Loucy (cell line): ENCODE results near the gene FAM89B.

Experiments
- H2AFZ ChIP-seq: fragments of 200-600 bp; sonication (generic); 2 replicates; pipeline ENCODE4 v1.6.0; 2016; ENCODE audit warnings: antibody characterized with exemption, mild to moderate bottlenecking, low read length, moderate library complexity
- H3F3A ChIP-seq: fragments of 200-600 bp; 2 replicates; pipeline ENCODE4 v1.6.0; 2016; ENCODE audit warnings: antibody characterized with exemption, low read depth, mild to moderate bottlenecking
- H3K27me3 ChIP-seq: fragments of 200-600 bp; sonication (generic); 2 replicates; pipeline ENCODE4 v1.6.1; 2014; ENCODE audit warnings: low read length, mild to moderate bottlenecking; ENCODE audit not compliant: insufficient read depth, poor library complexity, severe bottlenecking
- H3K36me3 ChIP-seq: fragments of 200-600 bp; sonication (generic); 2 replicates; pipeline ENCODE4 v1.6.1; 2016; ENCODE audit warnings: low read length; ENCODE audit not compliant: insufficient read depth
- H3K4me1 ChIP-seq: fragments of 200-600 bp; sonication (generic); 2 replicates; pipeline ENCODE4 v1.5.1; 2014; ENCODE audit warnings: low read length, mild to moderate bottlenecking; ENCODE audit not compliant: insufficient read depth, poor library complexity, severe bottlenecking
- H3K4me2 ChIP-seq: fragments of 200-600 bp; sonication (generic); 2 replicates; pipeline ENCODE4 v1.6.0; 2014; ENCODE audit warnings: antibody characterized with exemption, low read length, low read depth, mild to moderate bottlenecking; ENCODE audit not compliant: poor library complexity, severe bottlenecking
- H3K4me3 ChIP-seq: fragments of 200-600 bp; sonication (generic); 2 replicates; pipeline ENCODE4 v1.5.1; 2014; ENCODE audit warnings: low read length, mild to moderate bottlenecking, mixed read lengths; ENCODE audit not compliant: poor library complexity, severe bottlenecking
- H3K79me2 ChIP-seq: fragments of 200-600 bp; sonication (generic); 2 replicates; pipeline ENCODE4 v1.6.1; 2014; ENCODE audit warnings: low read length; ENCODE audit not compliant: insufficient read depth
- H3K9ac ChIP-seq: fragments of 200-600 bp; sonication (generic); 2 replicates; pipeline ENCODE4 v1.6.0; 2014; ENCODE audit warnings: mild to moderate bottlenecking, low read depth, low read length, moderate library complexity; ENCODE audit not compliant: poor library complexity, severe bottlenecking
- H3K9me2 ChIP-seq: fragments of 200-600 bp; sonication (generic); replicated peaks from 2 replicates; pipeline ENCODE4 v1.6.1; 2016; ENCODE audit warnings: low read depth, low read length, mixed read lengths
- H3K9me3 ChIP-seq: fragments of 200-600 bp; sonication (generic); 2 replicates; pipeline ENCODE4 v1.6.1; 2014; ENCODE audit warnings: mild to moderate bottlenecking, antibody characterized with exemption, low read length, low read depth; ENCODE audit not compliant: insufficient read depth
- H4K20me1 ChIP-seq: fragments of 200-600 bp; sonication (generic); 2 replicates; pipeline ENCODE4 v1.6.0; 2014; ENCODE audit warnings: antibody characterized with exemption, low read length, mild to moderate bottlenecking; ENCODE audit not compliant: insufficient read depth, poor library complexity, severe bottlenecking
- EZH2phosphoT487 ChIP-seq: fragments of 200-600 bp; IDR thresholded peaks from 2 replicates; pipeline ENCODE4 v1.6.1; 2018; ENCODE audit warnings: antibody characterized with exemption, mild to moderate bottlenecking, moderate library complexity, borderline replicate concordance
- TF ChIP-seq, protein P1 (sequence below): fragments of 200-600 bp; sonication (generic); conservative IDR thresholded peaks from 2 replicates; pipeline ENCODE4 v1.5.1; 2014; ENCODE audit warnings: mild to moderate bottlenecking, antibody characterized with exemption, low read length

The FAM89B gene

GRCh38 chr11:65622011-65622410 lies 49.7 kb downstream of the FAM89B start:
- Histone ChIP-seq H3K9me3 (no peaks in the 10 kb centered on the region), H4K20me1 (peaks cover 20% of the 10 kb centered on the region), H3K27me3 (no peaks in the 10 kb centered on the region), H2AFZ (no peak overlapping the region), H3K4me3 (no peak overlapping the region), H3K9me2 (no peaks in the 10 kb centered on the region), H3K4me2 (no peak overlapping the region), H3K79me2 (peaks cover 39% of the 10 kb centered on the region), H3K4me1 (peaks cover 4% of the 10 kb centered on the region), H3K9ac (no peak overlapping the region), H3F3A (no peaks in the 10 kb centered on the region), H3K36me3 (peaks cover 53% of the 10 kb centered on the region; the same call in 1 of the 2 replicates)
- TF ChIP-seq, protein P1, sequence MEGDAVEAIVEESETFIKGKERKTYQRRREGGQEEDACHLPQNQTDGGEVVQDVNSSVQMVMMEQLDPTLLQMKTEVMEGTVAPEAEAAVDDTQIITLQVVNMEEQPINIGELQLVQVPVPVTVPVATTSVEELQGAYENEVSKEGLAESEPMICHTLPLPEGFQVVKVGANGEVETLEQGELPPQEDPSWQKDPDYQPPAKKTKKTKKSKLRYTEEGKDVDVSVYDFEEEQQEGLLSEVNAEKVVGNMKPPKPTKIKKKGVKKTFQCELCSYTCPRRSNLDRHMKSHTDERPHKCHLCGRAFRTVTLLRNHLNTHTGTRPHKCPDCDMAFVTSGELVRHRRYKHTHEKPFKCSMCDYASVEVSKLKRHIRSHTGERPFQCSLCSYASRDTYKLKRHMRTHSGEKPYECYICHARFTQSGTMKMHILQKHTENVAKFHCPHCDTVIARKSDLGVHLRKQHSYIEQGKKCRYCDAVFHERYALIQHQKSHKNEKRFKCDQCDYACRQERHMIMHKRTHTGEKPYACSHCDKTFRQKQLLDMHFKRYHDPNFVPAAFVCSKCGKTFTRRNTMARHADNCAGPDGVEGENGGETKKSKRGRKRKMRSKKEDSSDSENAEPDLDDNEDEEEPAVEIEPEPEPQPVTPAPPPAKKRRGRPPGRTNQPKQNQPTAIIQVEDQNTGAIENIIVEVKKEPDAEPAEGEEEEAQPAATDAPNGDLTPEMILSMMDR, result no peak
- no peak for TF ChIP-seq EZH2phosphoT487

GRCh38 chr11:65623177-65623576 lies 50.8 kb downstream of the FAM89B start:
- Histone ChIP-seq H2AFZ (no peak overlapping the region), H3K36me3 (peaks cover 59% of the 10 kb centered on the region; the same call in 1 of the 2 replicates), H3K4me3 (no peak overlapping the region), H3K4me2 (no peak overlapping the region), H3K4me1 (no peaks in the 10 kb centered on the region), H3K79me2 (peaks cover 27% of the 10 kb centered on the region; the same call in 1 of the 2 replicates), H3K9me3 (no peaks in the 10 kb centered on the region), H3K9me2 (no peaks in the 10 kb centered on the region), H3K9ac (no peak overlapping the region), H3F3A (no peaks in the 10 kb centered on the region), H3K27me3 (no peaks in the 10 kb centered on the region), H4K20me1 (peaks cover 9% of the 10 kb centered on the region)
- TF ChIP-seq EZH2phosphoT487, result no peak
- TF ChIP-seq, protein P1, result no peak
